ENCODE results near the gene ARL15. TPM values are rescaled to one million over a fixed set of nuclear protein-coding genes. Genes with fewer than 3 reads are reported as not detected.

The ARL15 gene
- total and polyA plus RNA-seq, 2 of the 8 experiments (the other 6 are each of a cell fraction or from before 2014, with no cell fraction given), result 9.9 to 21.2 TPM

GRCh38 chr5:54281960-54282692 is 28.2 kb downstream of the ARL15 start (continued):
- TF ChIP-seq KDM4A (IDR thresholded peaks at IDR 0.05; ENCODE audit: low read depth, low read length, severe bottlenecking) (no peak), EP300 (IDR thresholded peaks at IDR 0.05; ENCODE audit: borderline replicate concordance in 1 of 2, low read depth in 2 of 2, low read length in 2 of 2) (no peak), SP4 (IDR thresholded peaks at IDR 0.05; ENCODE audit: low read length) (no peak), NRF1 (IDR thresholded peaks at IDR 0.05; ENCODE audit: low read depth, low read length) (no peak), EGR1 (IDR thresholded peaks at IDR 0.05; ENCODE audit: borderline replicate concordance, low read depth, low read length) (no peak), CHD1 (IDR thresholded peaks at IDR 0.05; ENCODE audit: low read depth, low read length) (no peak), CBX8 (IDR thresholded peaks at IDR 0.05; ENCODE audit: borderline replicate concordance, low read depth, low read length) (no peak), TBP (IDR thresholded peaks at IDR 0.05; ENCODE audit: low read depth, low read length) (no peak)
- TF ChIP-seq, protein P1, sequence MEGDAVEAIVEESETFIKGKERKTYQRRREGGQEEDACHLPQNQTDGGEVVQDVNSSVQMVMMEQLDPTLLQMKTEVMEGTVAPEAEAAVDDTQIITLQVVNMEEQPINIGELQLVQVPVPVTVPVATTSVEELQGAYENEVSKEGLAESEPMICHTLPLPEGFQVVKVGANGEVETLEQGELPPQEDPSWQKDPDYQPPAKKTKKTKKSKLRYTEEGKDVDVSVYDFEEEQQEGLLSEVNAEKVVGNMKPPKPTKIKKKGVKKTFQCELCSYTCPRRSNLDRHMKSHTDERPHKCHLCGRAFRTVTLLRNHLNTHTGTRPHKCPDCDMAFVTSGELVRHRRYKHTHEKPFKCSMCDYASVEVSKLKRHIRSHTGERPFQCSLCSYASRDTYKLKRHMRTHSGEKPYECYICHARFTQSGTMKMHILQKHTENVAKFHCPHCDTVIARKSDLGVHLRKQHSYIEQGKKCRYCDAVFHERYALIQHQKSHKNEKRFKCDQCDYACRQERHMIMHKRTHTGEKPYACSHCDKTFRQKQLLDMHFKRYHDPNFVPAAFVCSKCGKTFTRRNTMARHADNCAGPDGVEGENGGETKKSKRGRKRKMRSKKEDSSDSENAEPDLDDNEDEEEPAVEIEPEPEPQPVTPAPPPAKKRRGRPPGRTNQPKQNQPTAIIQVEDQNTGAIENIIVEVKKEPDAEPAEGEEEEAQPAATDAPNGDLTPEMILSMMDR (IDR thresholded peaks at IDR 0.05; ENCODE audit: control extremely low read depth in 1 of 3, insufficient read depth in 1 of 3, low read depth in 1 of 3, low read length in 3 of 3), result no peak

All from H1 (cell line).